HUES64 (cell line): Measurements from ENCODE around the gene AATF.

Source experiments
- H3K27ac ChIP-seq: 2 replicates; pipeline ENCODE4 v1.7.0; 2013; ENCODE audit warnings: low read depth, low read length, inconsistent platforms
- H3K27me3 ChIP-seq: 2 replicates; pipeline ENCODE4 v1.6.1; 2013; ENCODE audit warnings: mild to moderate bottlenecking, low read length; ENCODE audit not compliant: insufficient read depth
- H3K36me3 ChIP-seq: 2 replicates; pipeline ENCODE4 v1.6.1; 2013; ENCODE audit warnings: mild to moderate bottlenecking, low read length; ENCODE audit not compliant: insufficient read depth
- H3K4me1 ChIP-seq: 2 replicates; pipeline ENCODE4 v1.6.1; 2013; ENCODE audit warnings: mild to moderate bottlenecking, low read length, moderate library complexity; ENCODE audit not compliant: insufficient read depth
- H3K4me3 ChIP-seq: 2 replicates; pipeline ENCODE4 v1.5.1; 2013; ENCODE audit warnings: mild to moderate bottlenecking, low read length, moderate library complexity
- H3K9ac ChIP-seq: 2 replicates; pipeline ENCODE4 v1.6.1; 2013; ENCODE audit warnings: mild to moderate bottlenecking, low read depth, low read length
- H3K9me3 ChIP-seq: 2 replicates; pipeline ENCODE4 v1.6.1; 2013; ENCODE audit warnings: low read depth, low read length; ENCODE audit not compliant: insufficient read depth
- WGBS: fragments of 150-250, 120-280 bp; methylation state at CpG from one replicate; pipeline ENCODE4 v1.1.7; 2013; ENCODE audit warnings: missing lambda C conversion rate; 5-methylcytosine and 5-hydroxymethylcytosine counted together

The AATF gene

GRCh38 chr17:36972905-36973304 is 24.2 kb downstream of the AATF start:
- Histone ChIP-seq H3K4me1 (peaks cover 5% of the 10 kb centered on the region; the same call in 1 of the 2 replicates), H3K9ac (no peak overlapping the region), H3K4me3 (no peak overlapping the region), H3K9me3 (no peaks in the 10 kb centered on the region), H3K36me3 (peaks cover 22% of the 10 kb centered on the region), H3K27ac (no peak overlapping the region), H3K27me3 (no peaks in the 10 kb centered on the region)
- 92% methylated on average over 1 of the region's 1 CpG for WGBS

- no peak overlapping the region for H3K27ac ChIP-seq
- H3K4me1 ChIP-seq, result peaks cover 13% of the 10 kb centered on the region; the same call in 1 of the 2 replicates
- peaks cover 4% of the 10 kb centered on the region for H3K36me3 ChIP-seq
- no peaks in the 10 kb centered on the region for H3K9me3 ChIP-seq
- H3K9ac ChIP-seq, result no peak overlapping the region
- H3K27me3 ChIP-seq, result no peaks in the 10 kb centered on the region
- 88% methylated on average over 1 of the region's 1 CpG for WGBS
- H3K4me3 ChIP-seq, result no peak overlapping the region
Observed at GRCh38 chr17:36975922-36976515, 27.3 kb downstream of the AATF start.

- Histone ChIP-seq H3K36me3 (no peaks in the 10 kb centered on the region), H3K27me3 (no peaks in the 10 kb centered on the region), H3K9ac (no peak overlapping the region), H3K9me3 (no peaks in the 10 kb centered on the region), H3K27ac (no peak overlapping the region), H3K4me3 (no peak overlapping the region), H3K4me1 (peaks cover 13% of the 10 kb centered on the region; the same call in 1 of the 2 replicates)
- WGBS, result 92% methylated on average over 2 of the region's 2 CpGs
Observed at GRCh38 chr17:36977066-36977465, 28.3 kb downstream of the AATF start.

GRCh38 chr17:36977568-36977967 is 28.8 kb downstream of the AATF start:
- no peak overlapping the region for H3K4me3 ChIP-seq
- H3K9me3 ChIP-seq, result no peaks in the 10 kb centered on the region
- no peaks in the 10 kb centered on the region for H3K36me3 ChIP-seq
- no peak overlapping the region for H3K27ac ChIP-seq
- no peak overlapping the region for H3K9ac ChIP-seq
- WGBS, result 100% methylated on average over 1 of the region's 2 CpGs
- no peaks in the 10 kb centered on the region for H3K27me3 ChIP-seq
- H3K4me1 ChIP-seq, result peaks cover 13% of the 10 kb centered on the region; the same call in 1 of the 2 replicates

- Histone ChIP-seq H3K4me1 (peaks cover 8% of the 10 kb centered on the region; the same call in 1 of the 2 replicates), H3K9me3 (no peaks in the 10 kb centered on the region), H3K27ac (no peak overlapping the region), H3K9ac (no peak overlapping the region), H3K4me3 (no peak overlapping the region), H3K27me3 (no peaks in the 10 kb centered on the region), H3K36me3 (no peaks in the 10 kb centered on the region)
- WGBS, result 93% methylated on average over 11 of the region's 11 CpGs
Observed at GRCh38 chr17:36978810-36979564, 30.2 kb downstream of the AATF start.

- no peaks in the 10 kb centered on the region for H3K9me3 ChIP-seq
- no peak overlapping the region for H3K27ac ChIP-seq
- H3K4me3 ChIP-seq, result no peak overlapping the region
- no peaks in the 10 kb centered on the region for H3K36me3 ChIP-seq
- no peak overlapping the region for H3K9ac ChIP-seq
- no peaks in the 10 kb centered on the region for H3K27me3 ChIP-seq
- 94% methylated on average over 3 of the region's 4 CpGs for WGBS
- H3K4me1 ChIP-seq, result peaks cover 8% of the 10 kb centered on the region; the same call in 1 of the 2 replicates
Observed at GRCh38 chr17:36979565-36979941, 30.8 kb downstream of the AATF start.

GRCh38 chr17:36980280-36980761 is 31.6 kb downstream of the AATF start:
- no peak overlapping the region for H3K9ac ChIP-seq
- no peaks in the 10 kb centered on the region for H3K27me3 ChIP-seq
- H3K4me1 ChIP-seq, result peaks cover 8% of the 10 kb centered on the region; the same call in 1 of the 2 replicates
- 79% methylated on average over 2 of the region's 2 CpGs for WGBS
- no peak overlapping the region for H3K4me3 ChIP-seq
- no peaks in the 10 kb centered on the region for H3K9me3 ChIP-seq
- no peaks in the 10 kb centered on the region for H3K36me3 ChIP-seq
- no peak overlapping the region for H3K27ac ChIP-seq

- Histone ChIP-seq H3K4me3 (no peak overlapping the region), H3K27ac (no peak overlapping the region), H3K36me3 (peaks cover 28% of the 10 kb centered on the region), H3K27me3 (no peaks in the 10 kb centered on the region), H3K4me1 (peaks cover 8% of the 10 kb centered on the region; the same call in 1 of the 2 replicates), H3K9me3 (no peaks in the 10 kb centered on the region), H3K9ac (no peak overlapping the region)
Observed at GRCh38 chr17:36983618-36984017, 34.9 kb downstream of the AATF start.

- H3K9ac ChIP-seq, result no peak overlapping the region
Observed at GRCh38 chr17:36989173-36989572, 40.4 kb downstream of the AATF start.

GRCh38 chr17:36992701-36993100 is 43.9 kb downstream of the AATF start:
- WGBS, result 100% methylated on average over 1 of the region's 2 CpGs
- Histone ChIP-seq H3K4me3 (no peak overlapping the region), H3K27me3 (no peaks in the 10 kb centered on the region), H3K27ac (no peak overlapping the region), H3K9ac (no peak overlapping the region), H3K36me3 (peaks cover 96% of the 10 kb centered on the region), H3K9me3 (no peaks in the 10 kb centered on the region), H3K4me1 (no peaks in the 10 kb centered on the region)

More at GRCh38 chr17:36989173-36989572, 40.4 kb downstream of the AATF start:
- Histone ChIP-seq H3K4me3 (no peak overlapping the region), H3K27me3 (no peaks in the 10 kb centered on the region), H3K36me3 (peaks cover 82% of the 10 kb centered on the region), H3K9me3 (no peaks in the 10 kb centered on the region), H3K4me1 (no peaks in the 10 kb centered on the region), H3K27ac (no peak overlapping the region)
- 94% methylated on average over 6 of the region's 6 CpGs for WGBS

- H3K36me3 ChIP-seq, result peaks cover 95% of the 10 kb centered on the region
- no peak overlapping the region for H3K9ac ChIP-seq
- H3K27ac ChIP-seq, result no peak overlapping the region
Observed at GRCh38 chr17:36993227-36993626, 44.5 kb downstream of the AATF start.

More at GRCh38 chr17:36993227-36993626, 44.5 kb downstream of the AATF start:
- Histone ChIP-seq H3K27me3 (no peaks in the 10 kb centered on the region), H3K4me1 (no peaks in the 10 kb centered on the region), H3K9me3 (no peaks in the 10 kb centered on the region), H3K4me3 (no peak overlapping the region)
